22Rv1 (cell line): Measurements from ENCODE around the gene PRDM11.

ENCODE experiments used
- H3K27ac ChIP-seq: fragments of 450-650 bp; 2 replicates; pipeline ENCODE4 v1.5.1; 2017
- CTCF ChIP-seq: fragments of 450-650 bp; IDR thresholded peaks from 2 replicates; pipeline ENCODE4 v1.5.1; 2017; ENCODE audit warnings: mild to moderate bottlenecking
- ZFX ChIP-seq: fragments of 450-650 bp; IDR thresholded peaks from 2 replicates; pipeline ENCODE4 v1.6.1; 2017; ENCODE audit warnings: antibody characterized with exemption, borderline replicate concordance

Gene PRDM11

GRCh38 chr11:45208135-45208534 is 61.7 kb downstream of the PRDM11 start:
- H3K27ac ChIP-seq: no peak overlapping the region

GRCh38 chr11:45209000-45209879 is 62.8 kb downstream of the PRDM11 start:
- no peak for TF ChIP-seq CTCF
- H3K27ac ChIP-seq: no peak overlapping the region

More at GRCh38 chr11:45208135-45208534, 61.7 kb downstream of the PRDM11 start:
- TF ChIP-seq CTCF: no peak
- TF ChIP-seq ZFX: no peak

- TF ChIP-seq ZFX: no peak
- TF ChIP-seq CTCF: no peak
- H3K27ac ChIP-seq: no peak overlapping the region
Measured at GRCh38 chr11:45209891-45210699, 63.7 kb downstream of the PRDM11 start.

GRCh38 chr11:45210846-45211245 is 64.4 kb downstream of the PRDM11 start:
- H3K27ac ChIP-seq: no peak overlapping the region
- TF ChIP-seq CTCF (no peak), ZFX (no peak)

GRCh38 chr11:45211732-45212131 is 65.3 kb downstream of the PRDM11 start:
- H3K27ac ChIP-seq: no peak overlapping the region
- TF ChIP-seq CTCF (no peak), ZFX (no peak)

GRCh38 chr11:45212566-45213315 is 66.3 kb downstream of the PRDM11 start:
- H3K27ac ChIP-seq: no peak overlapping the region
- no peak for TF ChIP-seq ZFX
- peak; percentile 51 for TF ChIP-seq CTCF
